ENCODE measurements around the gene TSPEAR.

The TSPEAR gene

GRCh38 chr21:44657635-44658540 is 53.5 kb downstream of the TSPEAR start, which contains the start of gene KRTAP12-3:
Gene KRTAP12-3, plus strand, starts transcription at chr21:44657932. Its CDS starts 48 bp downstream, at chr21:44657980.
- Histone ChIP-seq H3K4me1 (ENCODE audit: control insufficient read depth in 5 of 5, insufficient read depth in 5 of 5, low read length in 5 of 5) (peaks cover 0 to 22% (median 5%) of the 10 kb centered on the region in 5 donors), H3K27ac (ENCODE audit: low read depth, low read length) (no peak within 1 kb of the TSS), H3K27me3 (ENCODE audit: control insufficient read depth in 5 of 5, insufficient read depth in 4 of 5, low read length in 5 of 5) (peaks cover 4 to 21% (median 14%) of the 10 kb centered on the region in 5 donors), H3K9ac (ENCODE audit: low read length in 5 of 5) (no peak within 1 kb of the TSS), H3K36me3 (ENCODE audit: control insufficient read depth in 5 of 5, insufficient read depth in 5 of 5, low read length in 5 of 5) (no peaks in the 10 kb centered on the region), H3K9me3 (ENCODE audit: control insufficient read depth in 5 of 5, low read length in 5 of 5) (peaks cover 0 to 12% (median 11%) of the 10 kb centered on the region in 5 donors), H3K4me3 (ENCODE audit: low read depth in 1 of 5, low read length in 5 of 5) (peak within 1 kb of the TSS in 3 of 5 donors; percentile 10 to 27 (median 24))

GRCh38 chr21:44656868-44657267 is 54.5 kb downstream of the TSPEAR start:
- H3K9ac ChIP-seq (ENCODE audit: low read length in 5 of 5), result no peak overlapping the region
- no peak overlapping the region for H3K4me3 ChIP-seq (ENCODE audit: low read depth in 1 of 5, low read length in 5 of 5)
- H3K27me3 ChIP-seq (ENCODE audit: control insufficient read depth in 5 of 5, insufficient read depth in 4 of 5, low read length in 5 of 5), result peaks cover 4 to 21% (median 14%) of the 10 kb centered on the region in 5 donors
- H3K9me3 ChIP-seq (ENCODE audit: control insufficient read depth in 5 of 5, low read length in 5 of 5), result peaks cover 0 to 12% (median 11%) of the 10 kb centered on the region in 5 donors
- peaks cover 0 to 22% (median 5%) of the 10 kb centered on the region in 5 donors for H3K4me1 ChIP-seq (ENCODE audit: control insufficient read depth in 5 of 5, insufficient read depth in 5 of 5, low read length in 5 of 5)
- no peaks in the 10 kb centered on the region for H3K36me3 ChIP-seq (ENCODE audit: control insufficient read depth in 5 of 5, insufficient read depth in 5 of 5, low read length in 5 of 5)
- no peak overlapping the region for H3K27ac ChIP-seq (ENCODE audit: low read depth, low read length)

GRCh38 chr21:44654576-44655175 is 56.7 kb downstream of the TSPEAR start, which contains the start of gene KRTAP12-4:
Gene KRTAP12-4, minus strand, starts transcription at chr21:44654659. Its CDS starts 45 bp downstream, at chr21:44654614.
- Histone ChIP-seq H3K4me1 (ENCODE audit: control insufficient read depth in 5 of 5, insufficient read depth in 5 of 5, low read length in 5 of 5) (peaks cover 0 to 22% (median 5%) of the 10 kb centered on the region in 5 donors), H3K27me3 (ENCODE audit: control insufficient read depth in 5 of 5, insufficient read depth in 4 of 5, low read length in 5 of 5) (peaks cover 4 to 25% (median 18%) of the 10 kb centered on the region in 5 donors), H3K36me3 (ENCODE audit: control insufficient read depth in 5 of 5, insufficient read depth in 5 of 5, low read length in 5 of 5) (no peaks in the 10 kb centered on the region), H3K9ac (ENCODE audit: low read length in 5 of 5) (no peak within 1 kb of the TSS), H3K9me3 (ENCODE audit: control insufficient read depth in 5 of 5, low read length in 5 of 5) (peaks cover 0 to 12% (median 11%) of the 10 kb centered on the region in 5 donors), H3K27ac (ENCODE audit: low read depth, low read length) (no peak within 1 kb of the TSS), H3K4me3 (ENCODE audit: low read depth in 1 of 5, low read length in 5 of 5) (no peak within 1 kb of the TSS)

- H3K4me1 ChIP-seq (ENCODE audit: control insufficient read depth in 5 of 5, insufficient read depth in 5 of 5, low read length in 5 of 5), result peaks cover 0 to 19% (median 5%) of the 10 kb centered on the region in 5 donors
- H3K36me3 ChIP-seq (ENCODE audit: control insufficient read depth in 5 of 5, insufficient read depth in 5 of 5, low read length in 5 of 5), result no peaks in the 10 kb centered on the region
- H3K9ac ChIP-seq (ENCODE audit: low read length in 5 of 5), result no peak overlapping the region
- peaks cover under 1 to 25% (median 18%) of the 10 kb centered on the region in 5 donors for H3K27me3 ChIP-seq (ENCODE audit: control insufficient read depth in 5 of 5, insufficient read depth in 4 of 5, low read length in 5 of 5)
- peaks cover 0 to 12% (median 11%) of the 10 kb centered on the region in 5 donors for H3K9me3 ChIP-seq (ENCODE audit: control insufficient read depth in 5 of 5, low read length in 5 of 5)
- H3K27ac ChIP-seq (ENCODE audit: low read depth, low read length), result no peak overlapping the region
- no peak overlapping the region for H3K4me3 ChIP-seq (ENCODE audit: low read depth in 1 of 5, low read length in 5 of 5)
Observed at GRCh38 chr21:44653656-44654575, 57.5 kb downstream of the TSPEAR start.

GRCh38 chr21:44653123-44653522 is 58.2 kb downstream of the TSPEAR start:
- no peak overlapping the region for H3K4me3 ChIP-seq (ENCODE audit: low read depth in 1 of 5, low read length in 5 of 5)
- H3K4me1 ChIP-seq (ENCODE audit: control insufficient read depth in 5 of 5, insufficient read depth in 5 of 5, low read length in 5 of 5), result peaks cover 0 to 11% (median under 1%) of the 10 kb centered on the region in 5 donors
- no peak overlapping the region for H3K9ac ChIP-seq (ENCODE audit: low read length in 5 of 5)
- no peak overlapping the region for H3K27ac ChIP-seq (ENCODE audit: low read depth, low read length)
- peaks cover 0 to 12% (median 11%) of the 10 kb centered on the region in 5 donors for H3K9me3 ChIP-seq (ENCODE audit: control insufficient read depth in 5 of 5, low read length in 5 of 5)
- H3K36me3 ChIP-seq (ENCODE audit: control insufficient read depth in 5 of 5, insufficient read depth in 5 of 5, low read length in 5 of 5), result no peaks in the 10 kb centered on the region
- peaks cover 0 to 25% (median 16%) of the 10 kb centered on the region in 5 donors for H3K27me3 ChIP-seq (ENCODE audit: control insufficient read depth in 5 of 5, insufficient read depth in 4 of 5, low read length in 5 of 5)

GRCh38 chr21:44650973-44651675 is 60.2 kb downstream of the TSPEAR start:
- no peaks in the 10 kb centered on the region for H3K4me1 ChIP-seq (ENCODE audit: control insufficient read depth in 5 of 5, insufficient read depth in 5 of 5, low read length in 5 of 5)
- peaks cover 0 to 6% (median 5%) of the 10 kb centered on the region in 5 donors for H3K9me3 ChIP-seq (ENCODE audit: control insufficient read depth in 5 of 5, low read length in 5 of 5)
- peaks cover 3 to 34% (median 23%) of the 10 kb centered on the region in 5 donors for H3K27me3 ChIP-seq (ENCODE audit: control insufficient read depth in 5 of 5, insufficient read depth in 4 of 5, low read length in 5 of 5)
- no peak overlapping the region for H3K9ac ChIP-seq (ENCODE audit: low read length in 5 of 5)
- no peak overlapping the region for H3K4me3 ChIP-seq (ENCODE audit: low read depth in 1 of 5, low read length in 5 of 5)
- H3K27ac ChIP-seq (ENCODE audit: low read depth, low read length), result no peak overlapping the region
- no peaks in the 10 kb centered on the region for H3K36me3 ChIP-seq (ENCODE audit: control insufficient read depth in 5 of 5, insufficient read depth in 5 of 5, low read length in 5 of 5)

- no peaks in the 10 kb centered on the region for H3K4me1 ChIP-seq (ENCODE audit: control insufficient read depth in 5 of 5, insufficient read depth in 5 of 5, low read length in 5 of 5)
- no peak overlapping the region for H3K4me3 ChIP-seq (ENCODE audit: low read depth in 1 of 5, low read length in 5 of 5)
- H3K27ac ChIP-seq (ENCODE audit: low read depth, low read length), result no peak overlapping the region
- no peaks in the 10 kb centered on the region for H3K36me3 ChIP-seq (ENCODE audit: control insufficient read depth in 5 of 5, insufficient read depth in 5 of 5, low read length in 5 of 5)
- H3K9ac ChIP-seq (ENCODE audit: low read length in 5 of 5), result no peak overlapping the region
- H3K27me3 ChIP-seq (ENCODE audit: control insufficient read depth in 5 of 5, insufficient read depth in 4 of 5, low read length in 5 of 5), result peaks cover 3 to 34% (median 23%) of the 10 kb centered on the region in 5 donors
- peaks cover 0 to 3% (median under 1%) of the 10 kb centered on the region in 5 donors for H3K9me3 ChIP-seq (ENCODE audit: control insufficient read depth in 5 of 5, low read length in 5 of 5)
Observed at GRCh38 chr21:44650265-44650972, 61.0 kb downstream of the TSPEAR start.

- Histone ChIP-seq H3K9ac (ENCODE audit: low read length in 5 of 5) (no peak overlapping the region), H3K9me3 (ENCODE audit: control insufficient read depth in 5 of 5, low read length in 5 of 5) (peaks cover 0 to 10% (median 4%) of the 10 kb centered on the region in 5 donors), H3K4me3 (ENCODE audit: low read depth in 1 of 5, low read length in 5 of 5) (no peak overlapping the region), H3K27ac (ENCODE audit: low read depth, low read length) (no peak overlapping the region), H3K36me3 (ENCODE audit: control insufficient read depth in 5 of 5, insufficient read depth in 5 of 5, low read length in 5 of 5) (no peaks in the 10 kb centered on the region), H3K4me1 (ENCODE audit: control insufficient read depth in 5 of 5, insufficient read depth in 5 of 5, low read length in 5 of 5) (no peaks in the 10 kb centered on the region), H3K27me3 (ENCODE audit: control insufficient read depth in 5 of 5, insufficient read depth in 4 of 5, low read length in 5 of 5) (peaks cover 3 to 32% (median 23%) of the 10 kb centered on the region in 5 donors)
Observed at GRCh38 chr21:44649521-44650100, 61.8 kb downstream of the TSPEAR start.

All from subcutaneous abdominal adipose tissue (tissue), 5 donors.